Measurements from ENCODE around the gene ENTPD8. TPM values are rescaled to one million over a fixed set of nuclear protein-coding genes. Genes with fewer than 3 reads are reported as not detected.

The ENTPD8 gene
- total and polyA plus RNA-seq, 2 of the 13 experiments (the other 11 are each of a cell fraction or from before 2014, with no cell fraction given): 0.26 to 0.44 TPM

GRCh38 chr9:137485343-137486140 is 44.4 kb upstream of the ENTPD8 start:
- POLR2A ChIA-PET: no interaction called here
- H3K36me3 ChIP-seq (replicated peaks in 1 of 2; ENCODE audit: control insufficient read depth in 1 of 2, insufficient read depth in 2 of 2, low read length in 2 of 2): no peaks in the 10 kb centered on the region
- peaks cover 10 to 52% of the 10 kb centered on the region in 2 experiments for H3K27me3 ChIP-seq (ENCODE audit: control insufficient read depth in 1 of 2, insufficient read depth in 2 of 2, low read length in 2 of 2)
- H3K4me2 ChIP-seq (ENCODE audit: low read depth, low read length): no peak overlapping the region
- H2AFZ ChIP-seq (ENCODE audit: low read length): no peak overlapping the region
- H3K4me3 ChIP-seq (replicated peaks in 1 of 3; ENCODE audit: insufficient read depth in 1 of 3, low read depth in 2 of 3, low read length in 3 of 3): no peak overlapping the region
- intact Hi-C loops (cut with micrococcal nuclease; ENCODE audit: unreplicated experiment) (no loop called here), in situ Hi-C loops (cut with HindIII; ENCODE audit: extremely low pct_ligation_motif_present, low pct_unique_long_range_greater_than_20kb) (no loop called here)
- CTCF ChIA-PET (ENCODE audit: low intra/inter-chr PET ratio, low total read pairs): no interaction called here
- H3K9me3 ChIP-seq (ENCODE audit: low read length): no peaks in the 10 kb centered on the region
- peaks cover 38% of the 10 kb centered on the region for H3K4me1 ChIP-seq (ENCODE audit: insufficient read depth, low read length)
- no peaks in the 10 kb centered on the region for H4K20me1 ChIP-seq (ENCODE audit: insufficient read depth, low read length)
- BruUV-seq (replicated peaks): no TSS peak
- no peak for ATAC-seq
- H3K79me2 ChIP-seq (ENCODE audit: insufficient read depth, low read length): no peaks in the 10 kb centered on the region
- 61% methylated on average over 12 of the region's 26 CpGs for WGBS (ENCODE audit: low lambda C conversion rate)
- no peak overlapping the region for H3K9ac ChIP-seq (ENCODE audit: insufficient read depth, low read depth, low read length)
- TF ChIP-seq BCL6 (CRISPR knock-in tag; IDR thresholded peaks at IDR 0.05) (peak; percentile 70), ZEB1 (IDR thresholded peaks at IDR 0.05; ENCODE audit: insufficient replicate concordance, low read depth) (peak; percentile 16), BATF2 (CRISPR knock-in tag; IDR thresholded peaks at IDR 0.05) (no peak), EEA1 (CRISPR knock-in tag; IDR thresholded peaks at IDR 0.05; ENCODE audit: borderline replicate concordance) (no peak), ZSCAN30 (CRISPR knock-in tag; IDR thresholded peaks at IDR 0.05) (no peak), KMT2B (CRISPR knock-in tag; IDR thresholded peaks at IDR 0.05) (no peak), NFIB (CRISPR knock-in tag; IDR thresholded peaks at IDR 0.05; ENCODE audit: borderline replicate concordance) (0 out of 2 replicates have a peak, but pooled peaks have one; percentile 2), RNF2 (conservative IDR thresholded peaks at IDR 0.05; ENCODE audit: low read depth) (no peak), DBP (CRISPR knock-in tag; IDR thresholded peaks at IDR 0.05; ENCODE audit: not compliant biosample characterization) (no peak)
- TF ChIP-seq, protein P1, sequence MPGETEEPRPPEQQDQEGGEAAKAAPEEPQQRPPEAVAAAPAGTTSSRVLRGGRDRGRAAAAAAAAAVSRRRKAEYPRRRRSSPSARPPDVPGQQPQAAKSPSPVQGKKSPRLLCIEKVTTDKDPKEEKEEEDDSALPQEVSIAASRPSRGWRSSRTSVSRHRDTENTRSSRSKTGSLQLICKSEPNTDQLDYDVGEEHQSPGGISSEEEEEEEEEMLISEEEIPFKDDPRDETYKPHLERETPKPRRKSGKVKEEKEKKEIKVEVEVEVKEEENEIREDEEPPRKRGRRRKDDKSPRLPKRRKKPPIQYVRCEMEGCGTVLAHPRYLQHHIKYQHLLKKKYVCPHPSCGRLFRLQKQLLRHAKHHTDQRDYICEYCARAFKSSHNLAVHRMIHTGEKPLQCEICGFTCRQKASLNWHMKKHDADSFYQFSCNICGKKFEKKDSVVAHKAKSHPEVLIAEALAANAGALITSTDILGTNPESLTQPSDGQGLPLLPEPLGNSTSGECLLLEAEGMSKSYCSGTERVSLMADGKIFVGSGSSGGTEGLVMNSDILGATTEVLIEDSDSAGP (CRISPR knock-in tag; IDR thresholded peaks at IDR 0.05; ENCODE audit: borderline replicate concordance): 0 out of 2 replicates have a peak, but pooled peaks have one; percentile 8
- DNase-seq (ENCODE audit: low spot score): no peak
- H3K27ac ChIP-seq (ENCODE audit: extremely low read length, insufficient read depth, low read length): no peak overlapping the region
- no peak for FAIRE-seq
